HG03045 (cell line): ENCODE data around the gene SNX14.
A peak's percentile ranks its signal among the peaks of the same experiment; 100 is the strongest.
"Not testable (repeated sequence)": the region's sequence is repeated elsewhere in the genome, so short reads cannot be mapped to it uniquely, and the experiment has no call there.

Source experiments
- ATAC-seq: cut with Tn5 transposase; IDR thresholded peaks from one replicate; pipeline ENCODE4 v1.9.1; 2021; ENCODE audit warnings: mild to moderate bottlenecking, moderate library complexity; ENCODE audit not compliant: unreplicated experiment

Gene SNX14

GRCh38 chr6:85593438-85594196 lies at the start of gene SNX14:
SNX14 (minus strand) TSS chr6:85593858; CDS start chr6:85593718, 140 bp downstream.
- peak; percentile 91 for ATAC-seq

- peak; percentile 71 for ATAC-seq
Observed at GRCh38 chr6:85642774-85643536, 49.3 kb upstream of the SNX14 start, which contains the start of gene SYNCRIP. SYNCRIP (minus strand) TSS chr6:85642886; CDS start chr6:85641439, 1,447 bp downstream.

GRCh38 chr6:85641897-85642773 lies 48.5 kb upstream of the SNX14 start:
- no peak for ATAC-seq

GRCh38 chr6:85641522-85641896 lies 47.9 kb upstream of the SNX14 start:
- no peak for ATAC-seq

GRCh38 chr6:85640821-85641220 lies 47.2 kb upstream of the SNX14 start:
- no peak for ATAC-seq

- no peak for ATAC-seq
Observed at GRCh38 chr6:85637579-85637978, 43.9 kb upstream of the SNX14 start.

- ATAC-seq, result no peak
Observed at GRCh38 chr6:85632164-85632942, 38.7 kb upstream of the SNX14 start.

- ATAC-seq, result not testable (repeated sequence)
Observed at GRCh38 chr6:85631117-85631516, 37.5 kb upstream of the SNX14 start.

GRCh38 chr6:85628353-85628752 lies 34.7 kb upstream of the SNX14 start:
- no peak for ATAC-seq

GRCh38 chr6:85620308-85620707 lies 26.6 kb upstream of the SNX14 start:
- no peak for ATAC-seq

GRCh38 chr6:85614780-85615179 lies 21.1 kb upstream of the SNX14 start:
- ATAC-seq, result no peak

GRCh38 chr6:85612690-85613474 lies 19.2 kb upstream of the SNX14 start:
- ATAC-seq, result no peak

GRCh38 chr6:85610182-85610895 lies 16.7 kb upstream of the SNX14 start:
- no peak for ATAC-seq

GRCh38 chr6:85602100-85602499 lies 8.4 kb upstream of the SNX14 start:
- no peak for ATAC-seq

- ATAC-seq, result no peak
Observed at GRCh38 chr6:85600713-85601313, 7.2 kb upstream of the SNX14 start.

- ATAC-seq, result peak; percentile 6
Observed at GRCh38 chr6:85594197-85594930, 706 bp upstream of the SNX14 start.

GRCh38 chr6:85592033-85592432 lies 1.6 kb downstream of the SNX14 start:
- ATAC-seq, result no peak

GRCh38 chr6:85591207-85591606 lies 2.5 kb downstream of the SNX14 start:
- ATAC-seq, result no peak
